HG03558 (cell line): ENCODE results near the gene TCF25.
"Not testable (repeated sequence)": the region's sequence is repeated elsewhere in the genome, so short reads cannot be mapped to it uniquely, and the experiment has no call there.

Experiments used
- ATAC-seq: cut with Tn5 transposase; IDR thresholded peaks from one replicate; pipeline ENCODE4 v1.9.1; 2021; ENCODE audit warnings: moderate number of reproducible peaks; ENCODE audit not compliant: unreplicated experiment; ENCODE audit errors: extremely low read depth

TCF25 gene

DNA sequence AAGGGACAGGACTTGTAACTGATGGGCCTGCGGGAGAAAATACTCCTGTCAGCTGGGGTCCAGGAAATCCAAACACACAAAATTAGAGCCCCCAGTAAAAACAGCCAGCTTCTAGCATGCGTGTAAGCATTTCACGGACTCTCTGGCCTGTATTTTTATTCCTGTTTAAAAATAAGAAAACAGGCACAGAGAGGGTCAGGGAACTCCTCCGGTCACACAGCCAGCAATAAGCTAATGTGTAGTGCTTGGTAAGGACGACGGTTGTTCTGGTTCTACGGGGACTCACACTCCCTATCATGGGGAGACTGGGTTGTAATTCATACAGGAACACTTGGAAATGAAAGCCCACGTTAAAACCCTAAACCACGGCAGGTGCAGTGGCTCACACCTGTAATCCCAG, 1.5 kb upstream of the TCF25 start:
- no peak for ATAC-seq

DNA sequence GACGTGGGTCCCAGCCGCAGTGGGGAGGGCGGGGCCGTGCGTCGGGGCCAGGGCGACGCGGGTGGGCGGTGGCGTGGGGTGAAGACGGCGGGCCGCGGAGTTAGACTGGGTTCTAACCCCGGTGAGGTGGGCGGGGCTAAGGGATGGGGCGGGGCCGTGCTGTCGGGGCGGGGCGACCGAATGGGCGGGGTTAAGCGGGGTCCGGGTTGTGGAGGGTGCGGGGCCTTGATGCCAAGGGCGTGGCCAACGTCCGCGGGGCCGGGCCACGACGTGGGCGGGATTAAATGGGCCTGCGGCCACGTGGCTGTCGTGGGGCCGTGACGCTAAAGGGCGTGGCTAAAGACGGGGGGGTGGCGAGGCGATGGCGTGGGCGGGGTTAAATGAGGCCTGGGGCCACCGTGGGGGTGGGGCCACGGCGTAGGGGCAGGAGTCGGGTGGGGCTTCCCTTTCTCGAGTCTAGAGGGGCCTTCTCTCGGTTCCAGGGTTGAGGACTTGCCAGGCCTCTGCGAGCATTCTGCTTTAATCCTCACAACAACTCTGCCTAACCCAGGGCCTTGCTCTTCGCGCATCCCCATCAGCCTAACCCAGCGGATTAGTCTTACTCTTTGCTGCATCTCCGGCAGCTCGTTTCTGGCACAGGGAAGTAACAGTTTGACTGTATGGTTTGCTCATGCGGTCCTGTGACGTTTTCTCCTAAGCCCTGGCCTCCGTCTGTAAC, 739 bp downstream of the TCF25 start:
- ATAC-seq: peak; percentile 37

DNA sequence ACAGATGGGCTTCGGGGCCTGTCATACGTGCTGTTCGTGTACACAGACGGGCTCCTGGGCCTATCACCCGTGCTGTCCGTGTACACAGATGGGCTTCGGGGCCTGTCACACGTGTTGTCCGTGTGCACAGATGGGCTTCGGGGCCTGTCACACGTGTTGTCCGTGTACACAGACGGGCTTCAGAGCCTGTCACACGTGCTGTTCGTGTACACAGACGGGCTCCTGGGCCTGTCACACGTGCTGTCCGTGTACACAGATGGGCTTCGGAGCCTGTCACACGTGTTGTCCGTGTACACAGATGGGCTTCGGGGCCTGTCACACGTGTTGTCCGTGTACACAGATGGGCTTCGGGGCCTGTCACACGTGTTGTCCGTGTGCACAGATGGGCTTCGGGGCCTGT, 5.7 kb downstream of the TCF25 start:
- not testable (repeated sequence) for ATAC-seq

DNA sequence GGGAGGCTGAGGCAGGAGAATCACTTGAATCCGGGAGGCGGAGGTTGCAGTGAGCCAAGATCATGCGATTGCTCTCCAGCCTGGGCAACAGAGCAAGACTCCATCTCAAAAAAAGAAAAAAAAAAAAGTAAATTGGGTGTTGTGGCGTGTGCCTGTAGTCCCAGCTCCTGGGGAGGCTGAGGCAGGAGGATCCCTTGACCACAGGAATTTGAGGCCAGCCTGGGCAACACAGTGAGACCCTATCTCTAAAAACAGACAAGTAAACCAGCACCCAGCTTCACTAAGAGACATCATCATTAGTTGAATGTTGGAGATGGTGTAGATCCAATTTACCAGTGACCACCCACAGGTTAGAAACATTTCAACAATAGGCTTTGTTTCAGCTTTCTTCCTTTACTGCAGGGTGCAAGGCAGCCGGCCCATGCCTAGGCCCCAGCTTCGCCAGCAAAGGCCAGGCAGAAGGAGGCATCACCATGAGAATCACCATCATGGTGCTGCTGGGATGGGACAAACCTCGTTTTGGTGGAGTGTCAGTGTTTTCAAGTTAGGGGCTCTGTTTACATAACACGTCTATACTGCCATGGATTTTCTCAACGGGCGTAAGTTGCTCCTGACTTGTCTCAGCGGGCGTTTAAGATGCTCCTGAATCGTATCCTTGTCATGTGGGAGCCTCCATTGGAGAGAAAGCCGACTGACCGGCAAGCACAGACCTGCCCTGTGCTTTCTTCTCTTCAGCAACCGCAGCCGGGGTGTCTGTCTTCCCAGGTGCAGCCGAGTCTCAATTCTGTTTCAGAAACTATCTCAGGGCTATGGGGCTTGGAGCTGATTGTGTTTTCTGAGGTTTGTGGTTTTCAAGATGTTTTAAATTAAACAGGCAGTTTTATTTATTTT, 7.3 kb downstream of the TCF25 start:
- ATAC-seq: no peak

DNA sequence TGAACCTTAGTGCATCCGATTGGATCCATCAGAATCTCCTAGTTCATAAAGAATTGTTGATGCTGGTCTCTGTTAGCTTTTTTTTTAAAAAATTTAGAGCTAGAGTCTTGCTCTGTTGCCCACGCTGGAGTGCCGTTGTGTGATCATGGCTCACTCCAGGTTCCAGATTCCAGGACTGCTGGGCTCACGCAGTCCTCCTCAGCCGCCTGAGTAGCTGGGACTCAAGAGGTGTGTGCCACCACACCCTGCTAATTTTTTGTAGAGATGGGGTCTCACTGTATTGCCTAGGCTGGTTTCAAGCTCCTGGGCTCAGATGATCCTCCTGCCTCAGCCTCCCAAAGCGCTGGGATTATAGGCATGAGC, 8.0 kb downstream of the TCF25 start:
- no peak for ATAC-seq

DNA sequence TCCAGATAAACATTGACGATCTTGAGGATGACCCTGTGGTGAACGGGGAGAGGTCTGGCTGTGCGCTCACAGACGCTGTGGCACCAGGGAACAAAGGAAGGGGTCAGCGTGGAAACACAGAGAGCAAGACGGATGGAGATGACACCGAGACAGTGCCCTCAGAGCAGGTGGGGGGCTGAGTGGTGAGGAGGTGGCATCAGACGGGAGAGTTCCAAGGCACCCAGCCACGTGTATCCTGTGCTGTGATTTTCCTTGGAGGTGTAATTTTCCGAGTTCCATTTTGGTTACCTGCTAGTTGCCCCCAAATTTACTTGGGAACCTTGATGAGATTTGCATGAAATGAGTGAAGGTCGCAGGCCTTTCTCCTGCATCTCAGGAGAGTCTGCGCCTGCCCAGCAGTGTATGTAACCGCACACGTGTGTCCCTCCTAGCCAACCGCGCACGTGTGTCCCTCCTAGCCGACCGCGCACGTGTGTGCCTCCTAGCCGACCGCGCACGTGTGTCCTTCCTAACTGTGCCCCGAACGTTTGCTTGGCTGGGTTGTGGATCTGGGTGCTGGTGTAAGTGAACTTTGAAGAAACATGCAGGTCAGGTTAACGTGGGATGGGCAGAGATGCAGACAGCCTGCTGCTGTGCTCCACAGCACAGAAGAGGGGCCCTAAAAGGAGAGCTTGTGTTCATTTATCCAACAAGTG, 10.1 kb downstream of the TCF25 start:
- ATAC-seq: no peak

DNA sequence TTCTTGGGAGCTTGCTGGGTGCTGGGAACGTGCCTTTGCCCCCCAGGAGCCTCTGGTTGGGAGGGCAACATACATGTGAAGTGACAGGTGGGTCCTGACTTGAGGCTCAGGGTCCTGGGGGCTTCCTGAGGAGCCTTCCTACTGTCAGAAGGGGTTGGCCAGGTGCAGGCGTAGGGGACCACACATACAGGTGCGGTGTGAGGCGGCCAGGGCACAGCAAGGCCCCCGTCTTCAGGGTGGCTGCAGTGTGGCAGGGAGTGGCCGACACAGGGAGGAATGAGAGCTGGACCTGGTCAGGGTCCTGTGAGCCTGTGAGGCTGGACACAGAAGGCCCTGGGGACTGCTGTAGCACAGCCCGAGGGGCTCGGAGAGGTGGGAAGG, 10.6 kb downstream of the TCF25 start:
- ATAC-seq: no peak

DNA sequence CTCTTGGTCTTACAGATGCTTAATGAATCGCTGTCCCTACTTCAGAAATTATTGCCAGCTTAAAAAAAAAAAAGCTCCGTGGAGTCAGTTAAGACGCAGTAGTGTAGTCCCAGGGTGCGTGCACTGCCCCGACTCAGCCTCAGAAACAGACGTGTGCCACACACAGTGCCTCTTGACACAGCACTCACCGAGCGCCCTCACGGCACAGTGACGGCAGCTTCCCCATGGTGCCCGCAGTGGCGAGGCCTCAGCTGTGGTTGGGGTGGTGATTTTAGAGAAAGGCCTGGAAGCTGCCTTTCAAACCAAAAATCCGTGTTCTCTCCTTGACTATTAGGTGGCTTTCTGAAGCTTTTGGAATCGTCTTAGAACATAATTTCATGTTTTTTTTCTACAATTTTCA, 13.9 kb downstream of the TCF25 start:
- ATAC-seq: no peak

DNA sequence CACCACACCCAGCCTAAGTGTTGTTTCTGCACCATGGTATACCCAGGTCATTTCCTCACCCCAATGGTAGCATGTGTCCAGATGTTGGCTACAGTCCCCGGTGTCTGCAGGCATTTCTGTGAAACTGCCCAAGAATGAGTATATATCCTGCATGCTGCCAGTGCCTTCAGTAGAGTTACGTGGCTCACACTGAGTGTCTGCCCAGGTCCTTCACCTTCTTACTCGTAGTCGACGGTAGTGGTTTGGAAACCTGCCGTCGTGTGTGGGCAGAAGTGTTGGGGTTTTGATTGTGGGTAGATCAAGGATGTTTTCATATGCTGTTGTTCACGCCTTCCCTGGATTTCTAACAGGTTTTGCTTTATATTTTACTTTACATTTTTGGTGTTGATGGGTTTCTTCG, 16.8 kb downstream of the TCF25 start:
- ATAC-seq: no peak

DNA sequence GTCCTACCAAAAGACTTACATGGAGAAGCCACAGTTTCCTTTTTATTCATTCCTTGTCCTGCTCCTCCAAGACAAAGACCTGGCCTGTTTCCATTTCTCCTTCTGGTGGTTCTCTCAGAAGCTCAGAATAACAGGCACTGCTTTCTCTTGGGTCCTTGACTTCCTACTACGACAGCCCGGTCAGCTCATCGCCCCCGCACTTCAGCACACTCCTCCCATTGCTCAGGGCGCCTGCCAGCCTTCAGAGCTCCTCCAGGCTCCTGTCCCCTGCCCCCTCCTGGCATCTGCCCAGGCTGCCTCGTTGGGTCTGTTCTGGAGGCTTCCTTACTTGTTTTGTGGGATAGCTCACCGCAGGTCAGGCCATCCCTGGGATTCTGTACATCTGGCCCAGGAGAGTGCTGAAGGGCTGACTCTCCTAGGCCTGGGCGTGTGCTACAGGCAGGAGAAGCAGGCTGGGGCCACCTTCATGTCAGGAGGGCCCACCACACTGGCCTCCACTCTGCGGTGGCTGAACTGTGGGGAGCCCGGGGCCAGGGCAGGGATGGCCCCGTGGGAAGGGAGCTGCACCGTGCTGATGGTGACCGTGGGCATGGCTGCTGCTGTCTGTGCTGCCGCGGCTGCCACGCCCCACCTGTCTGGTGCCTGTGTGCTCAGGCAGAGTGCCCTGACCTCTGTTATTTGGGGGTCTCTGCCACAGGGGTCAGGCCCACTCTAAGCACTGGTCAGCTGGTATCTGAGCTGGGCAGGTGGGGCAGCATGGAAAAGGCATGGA, 17.7 kb downstream of the TCF25 start:
- ATAC-seq: no peak

DNA sequence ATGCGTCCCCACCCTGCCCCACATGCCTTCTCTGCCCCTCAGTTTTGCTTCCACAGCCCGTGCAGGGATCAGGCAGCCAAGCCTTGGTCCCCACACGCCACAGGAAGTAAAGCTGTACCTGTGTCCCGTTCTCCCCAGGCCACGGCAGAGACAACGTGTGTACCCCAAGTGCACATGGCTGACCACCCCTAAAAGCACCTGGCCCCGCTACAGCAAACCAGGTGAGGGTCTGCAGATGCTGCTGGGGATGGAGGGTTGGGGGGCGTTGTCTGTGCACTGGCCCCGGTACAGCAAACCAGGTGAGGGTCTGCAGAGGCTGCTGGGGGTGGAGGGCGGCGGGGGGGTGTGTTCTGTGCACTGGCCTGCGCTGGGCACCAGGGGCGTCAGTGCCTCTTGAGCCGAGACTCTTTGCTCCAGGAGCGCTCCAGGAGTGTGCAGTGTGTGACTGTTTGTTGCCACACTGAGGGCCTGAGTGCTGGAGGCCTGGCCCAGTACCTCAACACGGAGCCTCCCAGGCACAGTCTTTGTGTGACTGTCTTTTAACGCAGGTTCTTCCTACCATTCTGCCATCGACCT, 18.8 kb downstream of the TCF25 start:
- ATAC-seq: no peak

DNA sequence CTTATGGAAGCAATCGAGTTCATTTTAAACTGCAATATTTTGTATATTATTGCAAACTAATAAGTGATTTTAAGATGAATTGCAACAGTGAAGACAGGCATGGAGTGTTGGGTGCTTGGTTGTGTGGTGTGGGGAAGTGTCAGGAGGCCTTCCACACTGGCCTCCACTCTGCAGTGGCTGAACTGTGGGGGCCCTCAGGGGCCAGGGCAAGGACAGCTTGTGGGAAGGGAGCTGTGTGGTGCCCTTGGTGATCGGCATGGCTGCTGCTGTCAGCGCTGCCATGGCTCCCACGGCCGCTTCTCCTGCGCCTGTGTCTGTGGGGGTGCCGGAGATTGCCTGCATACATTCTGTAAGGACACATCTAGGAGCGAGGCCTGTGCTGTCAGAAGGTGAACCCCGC, 19.2 kb downstream of the TCF25 start:
- no peak for ATAC-seq

DNA sequence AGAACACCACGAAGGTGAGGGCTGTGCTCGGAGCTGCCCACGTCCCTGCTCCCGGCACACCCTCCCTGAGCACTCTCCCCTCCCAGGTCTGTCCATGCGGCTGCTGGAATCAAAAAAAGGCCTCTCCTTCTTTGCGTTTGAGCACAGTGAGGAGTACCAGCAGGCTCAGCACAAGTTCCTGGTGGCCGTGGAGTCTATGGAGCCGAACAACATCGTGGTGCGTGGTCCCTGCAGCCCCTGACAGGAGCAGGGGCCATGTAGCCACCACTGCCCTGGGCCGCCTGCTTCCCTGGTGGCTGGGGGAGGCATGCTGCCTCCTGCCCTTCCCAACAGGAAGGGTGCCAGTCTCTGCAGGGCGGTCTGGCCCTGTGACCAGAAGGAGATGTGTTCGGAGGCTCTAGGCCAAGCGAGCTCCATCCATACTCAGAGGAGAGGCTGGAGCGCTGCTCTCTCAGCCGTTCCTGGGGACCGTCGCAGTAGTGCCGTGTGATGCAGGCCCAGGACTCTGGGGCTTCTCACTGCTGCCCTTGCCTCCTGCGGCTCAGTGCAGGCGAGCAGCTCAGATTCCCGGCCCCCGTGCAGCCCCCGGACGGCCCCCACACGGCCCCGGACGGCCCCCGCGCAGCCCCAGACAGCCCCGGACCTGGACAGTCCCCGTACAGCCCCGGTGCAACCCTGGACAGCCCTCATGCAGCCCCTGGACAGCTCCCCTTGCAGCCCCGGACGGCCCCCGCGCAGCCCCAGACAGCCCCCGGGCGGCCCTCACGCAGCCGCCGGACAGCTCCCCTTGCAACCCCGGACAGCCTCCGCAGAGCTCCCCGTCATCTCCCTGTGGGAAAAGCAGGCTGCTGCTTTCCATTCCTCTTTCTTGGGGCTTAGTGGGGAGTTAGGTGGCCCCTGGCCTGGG, 20.5 kb downstream of the TCF25 start:
- ATAC-seq: no peak

DNA sequence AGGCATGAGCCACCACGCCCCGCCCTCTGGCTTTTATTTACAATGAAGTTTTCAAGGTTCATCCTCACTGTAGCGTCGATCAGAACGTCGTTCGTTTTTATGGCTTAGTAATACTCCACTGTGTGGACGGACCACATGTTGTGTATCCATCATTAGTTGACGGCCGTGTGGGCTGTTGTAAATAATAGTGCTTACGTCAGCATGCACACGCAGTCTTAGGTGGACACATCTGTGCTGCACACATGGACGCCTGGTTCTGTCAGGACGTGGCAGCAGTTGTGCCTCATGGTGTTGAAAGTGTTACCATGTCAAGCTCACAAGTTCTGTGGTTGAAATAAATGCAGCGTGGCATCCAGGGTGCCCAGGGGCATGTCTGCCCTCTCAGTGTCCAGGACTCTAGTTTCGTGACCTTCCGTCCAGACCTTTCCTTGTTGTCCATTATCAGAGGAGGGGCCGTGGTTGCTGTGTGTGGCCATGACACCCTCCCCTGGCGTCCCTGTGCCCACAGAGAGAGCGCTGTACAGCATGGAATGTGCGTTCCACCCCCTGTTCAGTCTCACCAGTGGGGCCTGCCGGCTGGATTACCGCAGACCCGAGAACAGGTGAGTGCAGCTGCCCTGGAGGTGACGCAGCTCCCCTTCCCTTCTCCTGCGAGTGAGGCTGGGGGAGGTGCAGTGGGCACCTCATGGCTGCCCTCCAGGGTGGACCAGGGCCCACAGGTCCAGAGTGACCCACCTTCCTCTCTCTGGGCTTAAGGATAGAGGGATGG, 22.3 kb downstream of the TCF25 start:
- no peak for ATAC-seq

DNA sequence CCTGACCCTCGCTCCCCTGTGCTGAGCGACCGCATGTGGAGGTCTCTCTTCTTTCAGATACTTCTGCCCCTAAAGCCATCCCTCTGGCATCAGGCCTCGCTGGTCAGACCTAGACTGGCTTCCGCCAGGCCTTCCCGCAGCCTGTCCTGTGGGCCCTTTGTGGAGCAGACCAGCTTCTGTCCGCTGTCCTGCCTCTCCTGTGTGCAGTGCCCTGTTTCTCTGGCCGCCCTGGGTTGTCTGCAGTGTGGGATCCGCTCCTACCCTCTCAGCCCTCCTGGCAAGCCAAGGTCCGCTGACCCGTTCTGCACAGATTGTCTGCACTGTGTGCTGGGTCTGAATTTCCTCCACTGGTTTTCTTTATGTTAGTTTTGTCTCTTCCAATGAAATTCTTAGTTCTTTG, 23.8 kb downstream of the TCF25 start:
- ATAC-seq: no peak

DNA sequence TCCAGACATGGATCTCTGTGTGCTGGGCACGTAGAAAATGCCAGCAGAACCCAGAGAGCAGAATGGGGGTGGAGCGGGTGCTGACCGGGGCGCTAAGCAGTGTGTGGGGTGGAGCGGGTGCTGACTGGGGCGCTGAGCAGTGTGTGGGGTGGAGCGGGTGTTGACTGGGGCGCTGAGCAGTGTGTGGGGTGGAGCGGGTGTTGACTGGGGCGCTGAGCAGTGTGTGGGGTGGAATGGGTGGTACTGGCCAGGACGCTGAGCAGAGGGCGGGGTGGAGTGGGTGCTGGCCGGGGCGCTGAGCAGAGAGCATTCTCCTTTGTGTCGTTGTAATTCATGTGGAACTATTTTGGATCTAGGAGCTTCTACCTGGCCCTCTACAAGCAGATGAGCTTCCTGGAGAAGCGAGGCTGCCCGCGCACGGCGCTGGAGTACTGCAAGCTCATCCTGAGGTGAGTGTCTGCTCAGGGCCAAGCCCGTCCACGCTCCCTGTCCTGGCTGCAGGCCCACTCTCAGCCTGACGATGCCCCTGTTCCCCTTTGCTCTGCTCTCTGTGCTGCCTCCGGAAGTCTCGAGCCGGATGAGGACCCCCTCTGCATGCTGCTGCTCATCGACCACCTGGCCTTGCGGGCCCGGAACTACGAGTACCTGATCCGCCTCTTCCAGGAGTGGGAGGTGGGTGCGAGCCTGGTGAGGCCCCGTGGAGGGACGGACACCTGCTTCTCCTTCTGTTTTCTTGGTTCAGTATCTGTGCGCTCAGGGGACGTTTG, 25.0 kb downstream of the TCF25 start:
- ATAC-seq: no peak

DNA sequence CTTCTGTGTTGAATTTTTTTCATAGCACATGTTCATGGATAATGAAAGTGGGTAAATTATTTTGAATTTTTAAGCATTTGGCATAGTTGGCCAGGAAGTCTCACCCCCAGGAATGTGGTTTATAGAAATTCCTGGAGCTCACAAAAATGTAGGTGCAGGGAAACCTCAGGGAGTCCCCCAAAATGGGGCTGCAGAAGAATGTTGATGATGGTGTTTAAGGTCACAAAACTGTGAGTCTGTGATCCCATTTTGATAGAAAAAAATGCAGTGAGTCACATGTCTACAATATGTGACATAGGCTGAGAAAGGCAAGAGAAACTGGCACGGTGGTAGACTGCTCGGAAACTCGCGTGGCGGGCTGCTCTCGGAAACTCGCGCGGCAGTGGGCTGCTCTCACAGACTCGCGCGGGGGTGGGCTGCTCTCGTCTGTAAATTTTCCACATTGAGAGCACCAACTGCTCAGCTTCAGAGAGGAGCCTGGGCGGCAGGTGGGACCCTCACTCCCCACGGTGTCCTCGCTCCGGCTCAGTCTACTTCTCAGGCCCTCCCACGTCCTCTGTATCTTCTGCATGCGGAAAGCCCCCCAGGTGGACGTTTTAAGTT, 26.6 kb downstream of the TCF25 start:
- no peak for ATAC-seq
